HEK293 (cell line): ENCODE measurements around the gene CD274.

Source experiments
- CTCF ChIA-PET: fragments of 350-600 bp; formaldehyde crosslinking; extraction: SDS; loops from one replicate; lab custom pipeline; 2021; ENCODE audit warnings: antibody characterized with exemption; lab: Yijun Ruan, JAX
- POLR2A ChIA-PET: fragments of 300-600 bp; formaldehyde crosslinking; extraction: SDS; loops from one replicate; lab custom pipeline; 2020; ENCODE audit warnings: antibody characterized with exemption, inconsistent platforms; lab: Yijun Ruan, JAX
- H3K27ac ChIP-seq: fragments of 200-500 bp; sonication (Bioruptor generic); 2 replicates; pipeline ENCODE4 v1.5.1; 2014; ENCODE audit warnings: low read depth, low read length, control low read depth, inconsistent platforms; ENCODE audit errors: extremely low read depth
- H3K36me3 ChIP-seq, 2 experiments: fragments of 200-500 bp in 1 of 2; sonication (Bioruptor generic) in 1 of 2; 1 replicate in 1 of 2; 2 replicates in 1 of 2; pipeline ENCODE4 v1.5.1; 2014 to 2017; ENCODE audit warnings: inconsistent platforms in 2 of 2, low read length in 2 of 2; ENCODE audit not compliant: control insufficient read depth in 2 of 2, insufficient read depth in 1 of 2
- H3K4me1 ChIP-seq: fragments of 200-500 bp; sonication (Bioruptor generic); 2 replicates; pipeline ENCODE4 v1.5.1; 2014; ENCODE audit warnings: mild to moderate bottlenecking, low read length, inconsistent platforms; ENCODE audit not compliant: control insufficient read depth, insufficient read depth
- H3K4me3 ChIP-seq: 2 replicates; pipeline ENCODE4 v1.5.1; 2011; ENCODE audit warnings: low read depth, mild to moderate bottlenecking, control low read depth, low read length, moderate library complexity
- H3K9me3 ChIP-seq: fragments of 200-500 bp; sonication (Bioruptor generic); 2 replicates; pipeline ENCODE4 v1.5.1; 2014; ENCODE audit warnings: low read depth, low read length, inconsistent platforms; ENCODE audit not compliant: control insufficient read depth, insufficient read depth
- BCL11A ChIP-seq: fragments of 450-650 bp; formaldehyde crosslinking; IDR thresholded peaks from 2 replicates; pipeline ENCODE4 v1.5.1; 2016; ENCODE audit warnings: low read depth, missing biosample characterization, missing genetic modification characterization
- INSM2 ChIP-seq: fragments of 450-650 bp; formaldehyde crosslinking; IDR thresholded peaks from 2 replicates; pipeline ENCODE4 v1.5.1; 2016; ENCODE audit warnings: missing biosample characterization, missing genetic modification characterization
- PRDM10 ChIP-seq: fragments of 450-650 bp; formaldehyde crosslinking; IDR thresholded peaks from 2 replicates; pipeline ENCODE4 v1.5.1; 2016; ENCODE audit warnings: missing biosample characterization, missing genetic modification characterization
- TCF7L2 ChIP-seq: IDR thresholded peaks from 2 replicates; pipeline ENCODE4 v1.6.1; 2011; ENCODE audit warnings: low read depth, mild to moderate bottlenecking, inconsistent platforms, low read length, moderate library complexity, borderline replicate concordance
- ZBTB10 ChIP-seq: fragments of 450-650 bp; formaldehyde crosslinking; IDR thresholded peaks from 2 replicates; pipeline ENCODE4 v1.5.1; 2016; ENCODE audit warnings: missing biosample characterization, missing genetic modification characterization
- ZFHX2 ChIP-seq: fragments of 450-650 bp; formaldehyde crosslinking; conservative IDR thresholded peaks from 2 replicates; pipeline ENCODE4 v1.5.1; 2016; ENCODE audit warnings: missing biosample characterization, missing genetic modification characterization
- ZNF146 ChIP-seq: fragments of 450-650 bp; formaldehyde crosslinking; IDR thresholded peaks from 2 replicates; pipeline ENCODE4 v1.5.1; 2016; ENCODE audit warnings: missing biosample characterization, missing genetic modification characterization
- ZNF155 ChIP-seq: fragments of 450-650 bp; formaldehyde crosslinking; IDR thresholded peaks from 2 replicates; pipeline ENCODE4 v1.5.1; 2016; ENCODE audit warnings: missing biosample characterization, missing genetic modification characterization
- ZNF202 ChIP-seq: fragments of 450-650 bp; formaldehyde crosslinking; IDR thresholded peaks from 2 replicates; pipeline ENCODE4 v1.5.1; 2016; ENCODE audit warnings: missing biosample characterization, missing genetic modification characterization, borderline replicate concordance
- ZNF23 ChIP-seq: fragments of 450-650 bp; formaldehyde crosslinking; IDR thresholded peaks from 2 replicates; pipeline ENCODE4 v1.5.1; 2016; ENCODE audit warnings: missing biosample characterization, missing genetic modification characterization, borderline replicate concordance
- ZNF391 ChIP-seq: fragments of 450-650 bp; formaldehyde crosslinking; IDR thresholded peaks from 2 replicates; pipeline ENCODE4 v1.5.1; 2016; ENCODE audit warnings: low read depth, missing biosample characterization, missing genetic modification characterization, borderline replicate concordance
- ZNF560 ChIP-seq: fragments of 450-650 bp; formaldehyde crosslinking; IDR thresholded peaks from 2 replicates; pipeline ENCODE4 v1.5.1; 2017; ENCODE audit warnings: missing biosample characterization, missing genetic modification characterization, borderline replicate concordance
- ZNF621 ChIP-seq: fragments of 450-650 bp; formaldehyde crosslinking; IDR thresholded peaks from 2 replicates; pipeline ENCODE4 v1.5.1; 2017; ENCODE audit warnings: missing biosample characterization, missing genetic modification characterization
- ZNF629 ChIP-seq: fragments of 450-650 bp; formaldehyde crosslinking; IDR thresholded peaks from 2 replicates; pipeline ENCODE4 v1.5.1; 2017; ENCODE audit warnings: missing biosample characterization, missing genetic modification characterization
- ZNF692 ChIP-seq: fragments of 450-650 bp; formaldehyde crosslinking; IDR thresholded peaks from 2 replicates; pipeline ENCODE4 v1.5.1; 2016; ENCODE audit warnings: missing biosample characterization, missing genetic modification characterization
- ZNF768 ChIP-seq: fragments of 450-650 bp; formaldehyde crosslinking; IDR thresholded peaks from 2 replicates; pipeline ENCODE4 v1.5.1; 2018; ENCODE audit warnings: missing biosample characterization, mild to moderate bottlenecking, missing genetic modification characterization
- ZNF777 ChIP-seq: fragments of 450-650 bp; formaldehyde crosslinking; IDR thresholded peaks from 2 replicates; pipeline ENCODE4 v1.5.1; 2017; ENCODE audit warnings: missing biosample characterization, missing genetic modification characterization, borderline replicate concordance

The CD274 gene

GRCh38 chr9:5453673-5454072 lies 3.3 kb downstream of the CD274 start (continued):
- TF ChIP-seq ZNF777 (tag by site-specific recombination), result no peak
- TF ChIP-seq ZNF629 (tag by site-specific recombination), result no peak
- TF ChIP-seq ZNF146 (tag by site-specific recombination), result no peak
- TF ChIP-seq PRDM10 (tag by site-specific recombination), result no peak
- TF ChIP-seq ZNF560, result no peak
- no peak for TF ChIP-seq ZFHX2 (tag by site-specific recombination)
- TF ChIP-seq ZNF621 (tag by site-specific recombination), result no peak
- TF ChIP-seq ZNF202 (tag by site-specific recombination), result no peak
- no peak for TF ChIP-seq ZBTB10 (tag by site-specific recombination)

- Histone ChIP-seq H3K4me3 (no peak overlapping the region), H3K27ac (no peak overlapping the region)
- no peak for TF ChIP-seq ZNF146 (tag by site-specific recombination)
- TF ChIP-seq ZNF202 (tag by site-specific recombination), result no peak
- TF ChIP-seq ZNF155, result no peak
- no peak for TF ChIP-seq ZNF768
- no peak for TF ChIP-seq ZNF391
- no peak for TF ChIP-seq BCL11A
- no peak for TF ChIP-seq TCF7L2
- TF ChIP-seq ZNF23 (tag by site-specific recombination), result no peak
- no peak for TF ChIP-seq ZNF692 (tag by site-specific recombination)
- TF ChIP-seq INSM2 (tag by site-specific recombination), result no peak
- TF ChIP-seq, all 188 proteins: peak for 0
- ChIA-PET CTCF (interaction anchor here (0.6 kb wide), 1 partner anchor 715 kb away, joined by 3 read pairs; no protein-coding TSS in a partner anchor), POLR2A (no interaction called here)
- H3K9me3 ChIP-seq, result no peaks in the 10 kb centered on the region
- no peaks in the 10 kb centered on the region for H3K36me3 ChIP-seq
- no peaks in the 10 kb centered on the region for H3K4me1 ChIP-seq
These were observed 4.8 kb downstream of the CD274 start for GRCh38 chr9:5455181-5455580.
